Coronary artery (tissue), 2 donors: Measurements from ENCODE around the gene COMMD6.

Source experiments
- DNase-seq: peaks from one replicate; pipeline ENCODE4 v3.0.0-alpha.2; 2017; ENCODE audit warnings: low spot score
- H3K27ac ChIP-seq, 2 donors: fragments of 200-600 bp; sonication (generic); one replicate each; pipeline ENCODE4 v1.5.1; 2016 to 2019
- H3K4me3 ChIP-seq: fragments of 200-600 bp; sonication (generic); 2 replicates; pipeline ENCODE4 v1.5.1; 2016; ENCODE audit warnings: mild to moderate bottlenecking, moderate library complexity
- CTCF ChIP-seq: fragments of 200-600 bp; sonication (generic); IDR thresholded peaks from one replicate; pipeline ENCODE4 v1.5.1; 2019; ENCODE audit warnings: antibody characterized with exemption

Gene COMMD6

GRCh38 chr13:75511051-75511625 lies 26.5 kb downstream of the COMMD6 start:
- H3K27ac ChIP-seq = no peak overlapping the region
- no peak for DNase-seq
- TF ChIP-seq CTCF = no peak
- H3K4me3 ChIP-seq = no peak overlapping the region

- DNase-seq = no peak
- no peak for TF ChIP-seq CTCF
- H3K4me3 ChIP-seq = no peak overlapping the region
- H3K27ac ChIP-seq = no peak overlapping the region
Observed at GRCh38 chr13:75508002-75508548, 29.6 kb downstream of the COMMD6 start.

GRCh38 chr13:75507027-75508001 lies 30.3 kb downstream of the COMMD6 start:
- Histone ChIP-seq H3K27ac (no peak overlapping the region), H3K4me3 (no peak overlapping the region)
- TF ChIP-seq CTCF = no peak
- DNase-seq = no peak

- no peak for DNase-seq
- no peak for TF ChIP-seq CTCF
- no peak overlapping the region for H3K27ac ChIP-seq
Observed at GRCh38 chr13:75506018-75506417, 31.6 kb downstream of the COMMD6 start.

GRCh38 chr13:75505327-75505726 lies 32.3 kb downstream of the COMMD6 start:
- Histone ChIP-seq H3K27ac (no peak overlapping the region), H3K4me3 (no peak overlapping the region)
- no peak for TF ChIP-seq CTCF
- DNase-seq = no peak

More at GRCh38 chr13:75506018-75506417, 31.6 kb downstream of the COMMD6 start:
- H3K4me3 ChIP-seq = no peak overlapping the region

- no peak for TF ChIP-seq CTCF
- H3K4me3 ChIP-seq = no peak overlapping the region
- H3K27ac ChIP-seq = no peak overlapping the region
- no peak for DNase-seq
Observed at GRCh38 chr13:75495938-75496337, 41.7 kb downstream of the COMMD6 start.
